Astrocyte (in vitro differentiated cells and primary cell): ENCODE measurements around the gene PLEKHM2. TPM values are rescaled to one million over a fixed set of nuclear protein-coding genes. Genes with fewer than 3 reads are reported as not detected.

Experiments
- DNase-seq: peaks from one replicate; pipeline ENCODE4 v3.0.0-alpha.2; 2010; ENCODE audit warnings: low read depth
- FAIRE-seq: peaks from 2 replicates; lab custom pipeline; 2011; peaks lifted over from hg19 to GRCh38; lab: Jason Lieb, UNC
- H2AFZ ChIP-seq: 2 replicates; pipeline ENCODE4 v1.6.0; 2012; ENCODE audit warnings: low read depth, low read length, inconsistent platforms
- H3K27ac ChIP-seq: 2 replicates; pipeline ENCODE4 v1.5.1; 2011; ENCODE audit warnings: low read depth, low read length, inconsistent platforms
- H3K27me3 ChIP-seq: 2 replicates; pipeline ENCODE4 v1.6.0; 2011; ENCODE audit warnings: low read length, inconsistent platforms; ENCODE audit not compliant: insufficient read depth
- H3K36me3 ChIP-seq: 2 replicates; pipeline ENCODE4 v1.5.1; 2011; ENCODE audit warnings: low read length, inconsistent platforms; ENCODE audit not compliant: insufficient read depth
- H3K4me1 ChIP-seq: 2 replicates; pipeline ENCODE4 v1.5.1; 2011; ENCODE audit warnings: low read length, inconsistent platforms; ENCODE audit not compliant: insufficient read depth
- H3K4me2 ChIP-seq: 2 replicates; pipeline ENCODE4 v1.6.0; 2012; ENCODE audit warnings: low read length, inconsistent platforms
- H3K4me3 ChIP-seq: 2 replicates; pipeline ENCODE4 v1.5.1; 2011; ENCODE audit warnings: low read depth, mild to moderate bottlenecking, low read length, inconsistent platforms; ENCODE audit not compliant: insufficient read depth
- H3K79me2 ChIP-seq: 2 replicates; pipeline ENCODE4 v1.6.0; 2012; ENCODE audit warnings: mild to moderate bottlenecking, low read length, inconsistent platforms; ENCODE audit not compliant: insufficient read depth
- H3K9ac ChIP-seq: 2 replicates; pipeline ENCODE4 v1.6.0; 2012; ENCODE audit warnings: mild to moderate bottlenecking, low read length, inconsistent platforms
- H3K9me3 ChIP-seq: 2 replicates; pipeline ENCODE4 v1.5.1; 2012; ENCODE audit warnings: low read depth, mild to moderate bottlenecking, low read length, inconsistent platforms; ENCODE audit not compliant: insufficient read depth
- H4K20me1 ChIP-seq: 2 replicates; pipeline ENCODE4 v1.6.0; 2012; ENCODE audit warnings: low read length, inconsistent platforms; ENCODE audit not compliant: insufficient read depth
- H3K27ac Mint-ChIP-seq: one replicate; pipeline ENCODE4 v1.8.0; 2021; ENCODE audit warnings: mild to moderate bottlenecking, mixed read lengths; ENCODE audit not compliant: unreplicated experiment
- H3K27me3 Mint-ChIP-seq: one replicate; pipeline ENCODE4 v1.8.0; 2021; ENCODE audit warnings: low read depth, mixed read lengths; ENCODE audit not compliant: unreplicated experiment
- H3K36me3 Mint-ChIP-seq: one replicate; pipeline ENCODE4 v1.8.0; 2021; ENCODE audit warnings: low read depth, mixed read lengths; ENCODE audit not compliant: unreplicated experiment
- H3K4me1 Mint-ChIP-seq: one replicate; pipeline ENCODE4 v1.8.0; 2021; ENCODE audit warnings: low read depth, mixed read lengths; ENCODE audit not compliant: unreplicated experiment
- H3K4me3 Mint-ChIP-seq: one replicate; pipeline ENCODE4 v1.8.0; 2021; ENCODE audit warnings: mild to moderate bottlenecking, moderate library complexity, mixed read lengths; ENCODE audit not compliant: unreplicated experiment
- H3K9me3 Mint-ChIP-seq: one replicate; pipeline ENCODE4 v1.8.0; 2021; ENCODE audit warnings: mild to moderate bottlenecking, mixed read lengths; ENCODE audit not compliant: unreplicated experiment
- EZH2 ChIP-seq: IDR thresholded peaks from 2 replicates; pipeline ENCODE4 v1.6.1; 2012; ENCODE audit warnings: mild to moderate bottlenecking, low read length, inconsistent platforms; ENCODE audit not compliant: insufficient read depth
- total RNA-seq: library from RNA; stranded (reverse); gene quantifications from 2 replicates; pipeline ENCODE4 v1.2.1, GENCODE V29; 2021
- TF ChIP-seq, protein P1 (sequence below): IDR thresholded peaks from 2 replicates; pipeline ENCODE4 v1.5.1; 2011; ENCODE audit warnings: low read depth, mild to moderate bottlenecking, inconsistent platforms, low read length, moderate library complexity; ENCODE audit not compliant: insufficient read depth

PLEKHM2 gene
- total RNA-seq, 1 donor from 2014 or later = 48.3 TPM

- peak overlapping the region; percentile 52 for H3K4me2 ChIP-seq
- H3K4me1 ChIP-seq = peaks cover 22% of the 10 kb centered on the region
- H4K20me1 ChIP-seq = peaks cover 11% of the 10 kb centered on the region
- TF ChIP-seq, protein P1, sequence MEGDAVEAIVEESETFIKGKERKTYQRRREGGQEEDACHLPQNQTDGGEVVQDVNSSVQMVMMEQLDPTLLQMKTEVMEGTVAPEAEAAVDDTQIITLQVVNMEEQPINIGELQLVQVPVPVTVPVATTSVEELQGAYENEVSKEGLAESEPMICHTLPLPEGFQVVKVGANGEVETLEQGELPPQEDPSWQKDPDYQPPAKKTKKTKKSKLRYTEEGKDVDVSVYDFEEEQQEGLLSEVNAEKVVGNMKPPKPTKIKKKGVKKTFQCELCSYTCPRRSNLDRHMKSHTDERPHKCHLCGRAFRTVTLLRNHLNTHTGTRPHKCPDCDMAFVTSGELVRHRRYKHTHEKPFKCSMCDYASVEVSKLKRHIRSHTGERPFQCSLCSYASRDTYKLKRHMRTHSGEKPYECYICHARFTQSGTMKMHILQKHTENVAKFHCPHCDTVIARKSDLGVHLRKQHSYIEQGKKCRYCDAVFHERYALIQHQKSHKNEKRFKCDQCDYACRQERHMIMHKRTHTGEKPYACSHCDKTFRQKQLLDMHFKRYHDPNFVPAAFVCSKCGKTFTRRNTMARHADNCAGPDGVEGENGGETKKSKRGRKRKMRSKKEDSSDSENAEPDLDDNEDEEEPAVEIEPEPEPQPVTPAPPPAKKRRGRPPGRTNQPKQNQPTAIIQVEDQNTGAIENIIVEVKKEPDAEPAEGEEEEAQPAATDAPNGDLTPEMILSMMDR = no peak
- no peak for TF ChIP-seq EZH2
- H3K27ac ChIP-seq = peak overlapping the region; percentile 57
- H3K36me3 ChIP-seq = no peaks in the 10 kb centered on the region
- no peak overlapping the region for H3K4me3 ChIP-seq
- no peaks in the 10 kb centered on the region for H3K9me3 ChIP-seq
- H3K79me2 ChIP-seq = peaks cover 27% of the 10 kb centered on the region
- H3K4me3 Mint-ChIP-seq = peak overlapping the region; percentile 82
- peak overlapping the region; percentile 43 for H3K27ac Mint-ChIP-seq
- H3K36me3 Mint-ChIP-seq = no peaks in the 10 kb centered on the region
- H2AFZ ChIP-seq = no peak overlapping the region
- no peak for DNase-seq
- peaks cover 8% of the 10 kb centered on the region for H3K9me3 Mint-ChIP-seq
- peaks cover 14% of the 10 kb centered on the region for H3K4me1 Mint-ChIP-seq
- no peaks in the 10 kb centered on the region for H3K27me3 ChIP-seq
- no peak overlapping the region for H3K9ac ChIP-seq
- no peak for FAIRE-seq
- no peaks in the 10 kb centered on the region for H3K27me3 Mint-ChIP-seq
Observed at GRCh38 chr1:15681349-15682292, 2.5 kb upstream of the PLEKHM2 start.

- Histone ChIP-seq H3K27me3 (no peaks in the 10 kb centered on the region), H3K4me1 (peaks cover 22% of the 10 kb centered on the region), H4K20me1 (peaks cover 20% of the 10 kb centered on the region), H3K27ac (no peak overlapping the region), H3K79me2 (peaks cover 41% of the 10 kb centered on the region), H3K36me3 (no peaks in the 10 kb centered on the region), H3K4me3 (no peak overlapping the region), H3K9ac (peak overlapping the region; percentile 15), H3K9me3 (no peaks in the 10 kb centered on the region), H2AFZ (no peak overlapping the region), H3K4me2 (no peak overlapping the region)
- FAIRE-seq (no peak), DNase-seq (no peak)
- TF ChIP-seq EZH2 = no peak
- TF ChIP-seq, protein P1 = no peak
- peak overlapping the region; percentile 73 for H3K27ac Mint-ChIP-seq
- peaks cover 6% of the 10 kb centered on the region for H3K36me3 Mint-ChIP-seq
- H3K9me3 Mint-ChIP-seq = peaks cover 4% of the 10 kb centered on the region
- H3K27me3 Mint-ChIP-seq = no peaks in the 10 kb centered on the region
- peak overlapping the region; percentile 82 for H3K4me3 Mint-ChIP-seq
- H3K4me1 Mint-ChIP-seq = peaks cover 14% of the 10 kb centered on the region
Observed at GRCh38 chr1:15682936-15683341, 1.2 kb upstream of the PLEKHM2 start.
